Activated CD4-positive, alpha-beta T cell treated with anti-CD3 and anti-CD28 coated beads, Interleukin-2, amount 10 ng/mL, durations not matched to agents 7 days and 5 days (primary cell): ENCODE measurements around the gene GYS2. TPM values are rescaled to one million over a fixed set of nuclear protein-coding genes. Genes with fewer than 3 reads are reported as not detected.

ENCODE experiments used
- CTCF ChIA-PET: fragments of 350-600 bp; sonication (Branson Sonifier 250); formaldehyde crosslinking; loops from one replicate; lab custom pipeline; 2021; ENCODE audit warnings: antibody characterized with exemption; lab: Charles Lee
- POLR2A ChIA-PET: fragments of 350-600 bp; sonication (Branson Sonifier 250); formaldehyde crosslinking; loops from one replicate; lab custom pipeline; 2021; ENCODE audit warnings: antibody characterized with exemption; lab: Charles Lee
- DNase-seq: peaks from one replicate; pipeline ENCODE4 v3.0.0-alpha.2; 2020
- H3K27ac Mint-ChIP-seq: one replicate; pipeline ENCODE4 v1.8.0; 2021; ENCODE audit warnings: mild to moderate bottlenecking, moderate library complexity, mixed read lengths
- H3K27me3 Mint-ChIP-seq: one replicate; pipeline ENCODE4 v1.8.0; 2021; ENCODE audit warnings: mixed read lengths
- H3K36me3 Mint-ChIP-seq: one replicate; pipeline ENCODE4 v1.8.0; 2021; ENCODE audit warnings: low read depth, mixed read lengths
- H3K4me1 Mint-ChIP-seq: one replicate; pipeline ENCODE4 v1.8.0; 2021; ENCODE audit warnings: mixed read lengths
- H3K4me3 Mint-ChIP-seq: one replicate; pipeline ENCODE4 v1.8.0; 2021; ENCODE audit warnings: mild to moderate bottlenecking, moderate library complexity, mixed read lengths
- H3K9me3 Mint-ChIP-seq: one replicate; pipeline ENCODE4 v1.8.0; 2021; ENCODE audit warnings: mixed read lengths
- total RNA-seq, 2 experiments: library from RNA; stranded (reverse); gene quantifications; one replicate each; pipeline ENCODE4 v1.2.3, GENCODE V29; 2021

Gene GYS2
- total RNA-seq, 2 experiments from 2014 or later, result not detected

GRCh38 chr12:21634245-21634644, 29.6 kb upstream of the GYS2 start:
- Mint-ChIP-seq H3K27ac (peak overlapping the region; percentile 64), H3K36me3 (peaks cover 75% of the 10 kb centered on the region), H3K9me3 (peaks cover 2% of the 10 kb centered on the region), H3K27me3 (no peaks in the 10 kb centered on the region), H3K4me3 (no peak overlapping the region), H3K4me1 (peaks cover 12% of the 10 kb centered on the region)
- ChIA-PET POLR2A (interaction anchor here (0.6 kb wide), 2 partner anchors 19 to 37 kb away, joined by 3 read pairs; no protein-coding TSS in a partner anchor), CTCF (interaction anchor here (0.9 kb wide), 1 partner anchor 130 kb away, joined by 3 read pairs; no protein-coding TSS in a partner anchor)
- DNase-seq, result no peak

DNA sequence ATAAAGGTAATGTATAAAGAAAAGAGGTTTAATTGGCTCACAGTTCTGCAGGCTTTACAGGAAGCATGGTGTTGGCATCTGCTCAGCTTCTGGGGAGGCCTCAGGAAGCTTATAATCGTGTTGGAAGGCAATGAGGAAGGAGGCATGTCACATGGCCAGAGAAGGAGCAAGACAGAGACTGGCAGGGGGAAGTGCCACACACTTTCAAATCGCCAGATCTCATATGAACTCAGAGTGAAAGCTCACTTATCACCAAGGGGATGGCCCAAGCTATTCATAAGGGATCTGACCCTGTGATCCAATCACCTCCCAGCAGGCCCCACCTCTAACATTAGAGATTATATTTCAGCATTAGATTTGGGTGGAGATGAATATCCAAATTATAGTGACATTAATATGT, 26.7 kb upstream of the GYS2 start:
- H3K27ac Mint-ChIP-seq, result no peak overlapping the region
- H3K27me3 Mint-ChIP-seq, result no peaks in the 10 kb centered on the region
- H3K4me3 Mint-ChIP-seq, result no peak overlapping the region
- ChIA-PET POLR2A (no interaction called here), CTCF (interaction anchor here (1.7 kb wide), 1 partner anchor 12 kb away, joined by 3 read pairs; no protein-coding TSS in a partner anchor)
- peaks cover 3% of the 10 kb centered on the region for H3K4me1 Mint-ChIP-seq
- H3K36me3 Mint-ChIP-seq, result peaks cover 60% of the 10 kb centered on the region
- DNase-seq, result no peak
- peaks cover 2% of the 10 kb centered on the region for H3K9me3 Mint-ChIP-seq

- CTCF ChIA-PET, result interaction anchor here (1.0 kb wide), 1 partner anchor 22 kb away, joined by 3 read pairs; no protein-coding TSS in a partner anchor
- DNase-seq, result no peak
Observed at GRCh38 chr12:21627924-21628323, 23.3 kb upstream of the GYS2 start.

GRCh38 chr12:21618566-21618965, 13.9 kb upstream of the GYS2 start:
- H3K27ac Mint-ChIP-seq, result peak overlapping the region; percentile 73
- peak; percentile 21 for DNase-seq
- POLR2A ChIA-PET, result no interaction called here
- CTCF ChIA-PET, result interaction anchor here (0.9 to 1.3 kb wide), 2 partner anchors 12 to 17 kb away, joined by 3 read pairs; no protein-coding TSS in a partner anchor
- H3K4me3 Mint-ChIP-seq, result no peak overlapping the region
- H3K9me3 Mint-ChIP-seq, result peaks cover 11% of the 10 kb centered on the region
- peaks cover 20% of the 10 kb centered on the region for H3K36me3 Mint-ChIP-seq
- peaks cover 49% of the 10 kb centered on the region for H3K4me1 Mint-ChIP-seq
- H3K27me3 Mint-ChIP-seq, result no peaks in the 10 kb centered on the region

More at GRCh38 chr12:21627924-21628323, 23.3 kb upstream of the GYS2 start:
- Mint-ChIP-seq H3K36me3 (peaks cover 34% of the 10 kb centered on the region), H3K9me3 (peaks cover 7% of the 10 kb centered on the region), H3K27ac (no peak overlapping the region), H3K4me1 (no peaks in the 10 kb centered on the region), H3K4me3 (no peak overlapping the region), H3K27me3 (no peaks in the 10 kb centered on the region)
- POLR2A ChIA-PET, result no interaction called here

GRCh38 chr12:21617030-21617429, 12.4 kb upstream of the GYS2 start:
- H3K4me3 Mint-ChIP-seq, result no peak overlapping the region
- ChIA-PET CTCF (no interaction called here), POLR2A (no interaction called here)
- H3K9me3 Mint-ChIP-seq, result peaks cover 15% of the 10 kb centered on the region
- peaks cover 23% of the 10 kb centered on the region for H3K36me3 Mint-ChIP-seq
- no peak for DNase-seq
- H3K4me1 Mint-ChIP-seq, result peaks cover 60% of the 10 kb centered on the region
- H3K27me3 Mint-ChIP-seq, result no peaks in the 10 kb centered on the region
- peak overlapping the region; percentile 12 for H3K27ac Mint-ChIP-seq

DNA sequence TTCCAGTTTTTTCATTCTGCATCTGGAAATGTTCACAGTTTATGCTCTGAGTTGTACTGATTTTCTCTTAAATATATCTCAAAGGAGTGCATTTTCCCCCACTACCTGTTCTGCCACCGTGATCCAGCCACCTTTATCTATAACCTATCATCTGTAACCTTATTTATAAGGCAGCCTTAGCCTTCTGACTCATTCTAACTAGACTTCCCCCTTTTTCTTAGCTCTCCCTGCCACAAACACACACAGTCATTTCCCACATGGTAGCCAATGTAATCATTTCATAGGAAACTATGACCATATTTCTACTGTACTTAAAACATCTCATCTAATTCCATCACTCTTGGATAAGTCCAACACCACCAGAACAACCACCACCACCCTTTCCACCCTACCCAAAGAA, 10.8 kb upstream of the GYS2 start:
- Mint-ChIP-seq H3K27ac (peak overlapping the region; percentile 70), H3K36me3 (peaks cover 23% of the 10 kb centered on the region), H3K4me3 (peak overlapping the region; percentile 14), H3K9me3 (peaks cover 15% of the 10 kb centered on the region), H3K27me3 (no peaks in the 10 kb centered on the region), H3K4me1 (peaks cover 60% of the 10 kb centered on the region)
- DNase-seq, result peak; percentile 16
- POLR2A ChIA-PET, result no interaction called here
- CTCF ChIA-PET, result interaction anchor here (1.2 kb wide), 1 partner anchor 10 kb away, joined by 3 read pairs; the partner anchor contains the start of gene GYS2

- Mint-ChIP-seq H3K9me3 (peaks cover 15% of the 10 kb centered on the region), H3K27ac (peak overlapping the region; percentile 70), H3K4me1 (peaks cover 58% of the 10 kb centered on the region), H3K4me3 (peak overlapping the region; percentile 14), H3K27me3 (no peaks in the 10 kb centered on the region), H3K36me3 (peaks cover 23% of the 10 kb centered on the region)
- POLR2A ChIA-PET, result no interaction called here
- no peak for DNase-seq
- CTCF ChIA-PET, result no interaction called here
Observed at GRCh38 chr12:21614506-21614905, 9.9 kb upstream of the GYS2 start.

- POLR2A ChIA-PET, result no interaction called here
- Mint-ChIP-seq H3K4me1 (peaks cover 55% of the 10 kb centered on the region), H3K4me3 (peak overlapping the region; percentile 14), H3K27me3 (no peaks in the 10 kb centered on the region), H3K36me3 (peaks cover 23% of the 10 kb centered on the region), H3K9me3 (peaks cover 14% of the 10 kb centered on the region), H3K27ac (peak overlapping the region; percentile 70)
- no peak for DNase-seq
- CTCF ChIA-PET, result no interaction called here
Observed at GRCh38 chr12:21613931-21614330, 9.3 kb upstream of the GYS2 start.

GRCh38 chr12:21608196-21608595, 3.5 kb upstream of the GYS2 start:
- H3K4me3 Mint-ChIP-seq, result no peak overlapping the region
- H3K9me3 Mint-ChIP-seq, result peaks cover 6% of the 10 kb centered on the region
- peaks cover 9% of the 10 kb centered on the region for H3K4me1 Mint-ChIP-seq
- POLR2A ChIA-PET, result no interaction called here
- H3K27ac Mint-ChIP-seq, result no peak overlapping the region
- CTCF ChIA-PET, result no interaction called here
- peaks cover 4% of the 10 kb centered on the region for H3K36me3 Mint-ChIP-seq
- no peaks in the 10 kb centered on the region for H3K27me3 Mint-ChIP-seq
- no peak for DNase-seq

DNA sequence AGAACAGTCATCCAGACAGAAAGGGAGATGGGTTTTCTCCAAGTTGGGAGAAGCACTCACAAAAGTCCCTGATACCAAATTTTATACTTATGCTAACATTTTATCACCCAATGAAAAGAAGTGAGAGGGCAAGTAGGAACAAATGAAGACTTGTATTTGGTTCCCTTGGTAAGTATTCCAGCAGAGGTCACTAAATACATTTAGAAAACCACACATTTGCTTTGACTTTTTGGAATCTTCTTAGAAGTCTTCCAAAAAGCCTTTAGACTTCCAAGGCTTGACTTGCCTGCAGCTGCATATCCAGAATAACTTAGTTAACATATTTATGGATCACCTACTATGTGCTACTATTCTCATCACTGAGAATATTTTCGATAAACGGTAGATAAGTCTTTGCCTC, 3.1 kb upstream of the GYS2 start:
- DNase-seq, result no peak
- ChIA-PET CTCF (no interaction called here), POLR2A (no interaction called here)
- Mint-ChIP-seq H3K4me1 (peaks cover 5% of the 10 kb centered on the region), H3K27ac (no peak overlapping the region), H3K27me3 (peaks cover 5% of the 10 kb centered on the region), H3K9me3 (peaks cover 2% of the 10 kb centered on the region), H3K4me3 (no peak overlapping the region), H3K36me3 (peaks cover 3% of the 10 kb centered on the region)

DNA sequence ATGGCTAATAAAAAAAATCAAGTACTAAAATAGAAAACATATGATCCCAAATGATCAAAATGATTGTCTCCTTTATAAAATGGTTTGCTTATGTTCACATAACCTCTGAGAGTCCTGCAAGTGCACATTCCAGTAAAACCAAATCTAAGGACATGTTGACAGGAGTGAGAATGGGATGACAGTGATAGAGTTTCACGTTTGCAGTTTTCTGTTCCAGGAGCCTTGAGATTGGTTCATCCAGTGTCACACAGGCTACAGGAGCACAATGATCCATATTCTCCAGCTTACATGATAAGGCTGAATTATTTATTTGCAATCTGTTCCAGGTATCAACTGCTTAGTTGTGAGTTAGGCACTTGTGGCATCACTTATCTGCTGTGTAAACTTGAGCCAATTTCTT, 1.5 kb upstream of the GYS2 start:
- ChIA-PET POLR2A (no interaction called here), CTCF (no interaction called here)
- no peaks in the 10 kb centered on the region for H3K9me3 Mint-ChIP-seq
- no peaks in the 10 kb centered on the region for H3K4me1 Mint-ChIP-seq
- no peak overlapping the region for H3K27ac Mint-ChIP-seq
- peaks cover 9% of the 10 kb centered on the region for H3K27me3 Mint-ChIP-seq
- no peak overlapping the region for H3K4me3 Mint-ChIP-seq
- H3K36me3 Mint-ChIP-seq, result no peaks in the 10 kb centered on the region
- DNase-seq, result no peak

GRCh38 chr12:21602774-21603173, 1.9 kb downstream of the GYS2 start:
- no peak for DNase-seq
- Mint-ChIP-seq H3K36me3 (no peaks in the 10 kb centered on the region), H3K4me1 (no peaks in the 10 kb centered on the region), H3K4me3 (no peak overlapping the region), H3K9me3 (no peaks in the 10 kb centered on the region), H3K27ac (no peak overlapping the region), H3K27me3 (peaks cover 10% of the 10 kb centered on the region)
- POLR2A ChIA-PET, result no interaction called here
- CTCF ChIA-PET, result no interaction called here

GRCh38 chr12:21600196-21600595, 4.5 kb downstream of the GYS2 start:
- DNase-seq, result no peak
- CTCF ChIA-PET, result no interaction called here
- Mint-ChIP-seq H3K9me3 (no peaks in the 10 kb centered on the region), H3K4me3 (no peak overlapping the region), H3K4me1 (no peaks in the 10 kb centered on the region), H3K36me3 (no peaks in the 10 kb centered on the region), H3K27ac (no peak overlapping the region), H3K27me3 (peaks cover 10% of the 10 kb centered on the region)
- POLR2A ChIA-PET, result no interaction called here
